ENCODE measurements around the gene ADAMTS2.

DNA sequence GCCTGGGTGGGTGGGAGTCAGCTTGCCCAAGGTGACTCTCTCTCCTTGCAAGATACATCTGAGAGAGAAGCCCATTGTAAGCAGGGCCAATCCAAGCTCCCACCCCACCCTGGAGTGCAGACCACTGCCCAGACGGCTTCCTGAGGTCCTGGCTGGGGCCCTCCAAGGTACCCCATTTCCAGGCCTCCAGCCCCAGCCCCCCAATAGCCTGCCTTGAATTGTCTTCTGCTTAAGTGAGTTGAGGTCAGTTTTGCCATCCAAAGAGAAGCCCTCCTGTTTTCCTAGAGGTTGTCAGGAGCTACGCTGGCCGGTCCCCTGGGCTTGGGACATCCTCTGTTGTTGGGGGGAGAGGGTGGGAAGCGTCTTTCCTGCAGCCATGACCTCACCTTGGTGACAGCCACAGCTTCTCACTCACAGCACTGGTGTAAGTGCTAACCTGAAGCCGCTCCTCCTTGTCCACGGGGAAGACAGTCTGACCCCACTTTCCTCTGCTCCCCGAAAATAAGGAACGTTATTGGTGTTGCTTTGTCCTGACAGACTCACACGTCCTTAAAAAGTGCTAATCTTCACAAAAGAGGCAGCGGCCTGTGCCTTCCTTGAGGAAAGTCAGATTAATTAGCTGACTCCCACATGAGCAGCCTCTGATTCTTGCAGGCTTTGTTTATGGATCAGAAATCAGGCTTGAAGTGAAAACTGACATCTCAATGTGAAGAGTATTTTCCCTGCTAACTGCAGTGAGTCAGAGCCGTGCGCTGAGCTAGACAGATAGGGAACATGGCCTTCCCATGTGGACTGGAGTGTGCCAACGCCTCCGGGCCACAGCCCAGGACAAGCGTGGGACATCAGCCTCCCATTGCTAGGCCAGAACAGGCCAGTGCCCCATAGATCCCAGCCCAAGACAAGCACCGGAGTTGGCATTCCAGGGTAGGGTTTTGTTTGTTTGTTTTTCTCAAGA lies 52.3 kb downstream of the ADAMTS2 start:
- TF ChIP-seq, protein P1, sequence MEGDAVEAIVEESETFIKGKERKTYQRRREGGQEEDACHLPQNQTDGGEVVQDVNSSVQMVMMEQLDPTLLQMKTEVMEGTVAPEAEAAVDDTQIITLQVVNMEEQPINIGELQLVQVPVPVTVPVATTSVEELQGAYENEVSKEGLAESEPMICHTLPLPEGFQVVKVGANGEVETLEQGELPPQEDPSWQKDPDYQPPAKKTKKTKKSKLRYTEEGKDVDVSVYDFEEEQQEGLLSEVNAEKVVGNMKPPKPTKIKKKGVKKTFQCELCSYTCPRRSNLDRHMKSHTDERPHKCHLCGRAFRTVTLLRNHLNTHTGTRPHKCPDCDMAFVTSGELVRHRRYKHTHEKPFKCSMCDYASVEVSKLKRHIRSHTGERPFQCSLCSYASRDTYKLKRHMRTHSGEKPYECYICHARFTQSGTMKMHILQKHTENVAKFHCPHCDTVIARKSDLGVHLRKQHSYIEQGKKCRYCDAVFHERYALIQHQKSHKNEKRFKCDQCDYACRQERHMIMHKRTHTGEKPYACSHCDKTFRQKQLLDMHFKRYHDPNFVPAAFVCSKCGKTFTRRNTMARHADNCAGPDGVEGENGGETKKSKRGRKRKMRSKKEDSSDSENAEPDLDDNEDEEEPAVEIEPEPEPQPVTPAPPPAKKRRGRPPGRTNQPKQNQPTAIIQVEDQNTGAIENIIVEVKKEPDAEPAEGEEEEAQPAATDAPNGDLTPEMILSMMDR (IDR thresholded peaks at IDR 0.05 in 8 of 11, conservative IDR thresholded peaks at IDR 0.05 in 3 of 11): no peak
- TF ChIP-seq POLR2A (IDR thresholded peaks at IDR 0.05): no peak
- no peak for TF ChIP-seq POLR2AphosphoS5 (IDR thresholded peaks at IDR 0.05)
